Cardiac muscle cell (in vitro differentiated cells and primary cell): Measurements from ENCODE around the gene PSMD3. TPM values are rescaled to one million over a fixed set of nuclear protein-coding genes. Genes with fewer than 3 reads are reported as not detected.

Experiments used
- DNase-seq, 2 donors: peaks; one replicate each; pipeline versions ENCODE4 v3.0.0 to v3.0.0-alpha.2; 2010 to 2017; ENCODE audit warnings: low read depth in 1 of 2, low spot score in 1 of 2
- H3K27ac ChIP-seq: fragments of 200-600 bp; sonication (generic); 2 replicates; pipeline ENCODE4 v1.5.1; 2016
- H3K27me3 ChIP-seq: fragments of 200-600 bp; sonication (generic); 2 replicates; pipeline ENCODE4 v1.6.0; 2016; ENCODE audit warnings: control low read depth
- H3K36me3 ChIP-seq: fragments of 200-600 bp; sonication (generic); 2 replicates; pipeline ENCODE4 v1.5.1; 2016; ENCODE audit warnings: control low read depth
- H3K4me1 ChIP-seq: fragments of 200-600 bp; sonication (generic); 2 replicates; pipeline ENCODE4 v1.8.1; 2017; ENCODE audit warnings: low read depth, mild to moderate bottlenecking, mixed run types
- H3K4me3 ChIP-seq: fragments of 200-600 bp; sonication (generic); 2 replicates; pipeline ENCODE4 v1.5.1; 2016; ENCODE audit warnings: mild to moderate bottlenecking
- H3K9me3 ChIP-seq: fragments of 200-600 bp; sonication (generic); 2 replicates; pipeline ENCODE4 v1.5.1; 2017; ENCODE audit warnings: low read depth, mild to moderate bottlenecking, control low read depth
- CTCF ChIP-seq: IDR thresholded peaks from 2 replicates; pipeline ENCODE4 v1.5.1; 2012; ENCODE audit warnings: low read depth, mild to moderate bottlenecking, low read length
- polyA plus RNA-seq: library from polyadenylated mRNA; unstranded; fragments of >200 nt; fragmentation: Nextera tagmentation; extraction: Ambion mirVana; gene quantifications from 2 replicates; pipeline ENCODE4 v1.2.1, GENCODE V29; 2016
- total RNA-seq: library from RNA; depleted of rRNA; stranded (reverse); fragments of >200 nt; gene quantifications from 2 replicates; pipeline ENCODE4 v1.2.3, GENCODE V29; 2016

The PSMD3 gene
- total and polyA plus RNA-seq, 2 experiments from 2014 or later, result 139 to 154 TPM

DNA sequence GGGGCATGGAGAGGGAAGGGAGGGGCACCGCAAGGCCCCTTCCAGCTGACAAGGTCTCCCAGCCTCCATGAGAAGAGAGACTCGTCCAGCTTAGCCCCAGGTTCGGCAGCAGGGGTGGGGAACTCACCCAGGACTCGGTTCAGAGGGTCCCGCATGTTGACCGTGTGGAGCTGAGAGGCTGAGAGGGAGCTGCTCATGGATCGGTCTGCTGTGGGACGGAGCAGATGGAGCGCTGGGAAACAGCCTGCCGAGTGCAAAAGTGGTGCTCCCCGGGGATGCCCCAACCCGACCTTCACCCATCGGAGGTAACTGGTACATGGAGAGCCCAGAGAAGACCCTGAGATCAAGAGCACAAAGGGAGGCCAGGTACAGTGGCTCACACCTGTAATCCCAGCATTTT is 39.5 kb downstream of the PSMD3 start:
- H3K4me3 ChIP-seq, result no peak overlapping the region
- peaks cover 16% of the 10 kb centered on the region for H3K36me3 ChIP-seq
- DNase-seq, result no peak
- no peak for TF ChIP-seq CTCF
- H3K27me3 ChIP-seq, result no peaks in the 10 kb centered on the region
- no peak overlapping the region for H3K27ac ChIP-seq
- peaks cover 13% of the 10 kb centered on the region for H3K4me1 ChIP-seq
- no peaks in the 10 kb centered on the region for H3K9me3 ChIP-seq

DNA sequence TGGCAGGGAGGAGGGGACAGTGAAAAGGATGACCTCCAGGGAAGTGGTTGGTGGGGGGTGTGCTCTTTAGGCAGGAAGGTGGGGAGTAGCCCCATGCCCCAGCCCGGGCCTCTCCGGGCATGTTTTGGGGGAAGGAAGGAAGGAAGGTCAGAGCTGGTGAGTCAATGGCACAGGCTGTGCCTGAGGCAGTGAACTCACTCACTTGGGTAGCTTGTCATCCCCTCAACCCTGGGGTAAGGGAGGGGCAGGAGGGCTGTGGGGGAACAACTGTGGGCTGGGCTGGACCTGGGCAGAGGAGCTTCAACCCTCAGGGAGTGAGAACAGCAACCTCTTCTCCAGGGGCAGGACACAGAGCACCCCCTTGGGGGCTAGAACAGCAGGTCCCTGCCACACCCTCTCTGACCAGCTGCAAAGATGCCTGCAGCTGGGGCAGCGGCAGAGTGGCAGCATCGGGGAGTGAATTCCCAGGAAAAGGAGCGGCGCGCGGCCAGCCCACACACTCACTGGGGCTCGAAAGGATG is 40.9 kb downstream of the PSMD3 start:
- H3K4me1 ChIP-seq, result peaks cover 13% of the 10 kb centered on the region
- H3K36me3 ChIP-seq, result peaks cover 29% of the 10 kb centered on the region
- H3K4me3 ChIP-seq, result no peak overlapping the region
- H3K27me3 ChIP-seq, result no peaks in the 10 kb centered on the region
- no peak overlapping the region for H3K27ac ChIP-seq
- H3K9me3 ChIP-seq, result no peaks in the 10 kb centered on the region
- TF ChIP-seq CTCF, result no peak
- peak in 1 of 2 donors; percentile 59 for DNase-seq

- DNase-seq, result no peak
- no peaks in the 10 kb centered on the region for H3K27me3 ChIP-seq
- peaks cover 29% of the 10 kb centered on the region for H3K36me3 ChIP-seq
- no peak overlapping the region for H3K4me3 ChIP-seq
- TF ChIP-seq CTCF, result no peak
- no peaks in the 10 kb centered on the region for H3K9me3 ChIP-seq
- H3K4me1 ChIP-seq, result peaks cover 13% of the 10 kb centered on the region
- no peak overlapping the region for H3K27ac ChIP-seq
Measured at GRCh38 chr17:40022497-40022896, 41.9 kb downstream of the PSMD3 start.

DNA sequence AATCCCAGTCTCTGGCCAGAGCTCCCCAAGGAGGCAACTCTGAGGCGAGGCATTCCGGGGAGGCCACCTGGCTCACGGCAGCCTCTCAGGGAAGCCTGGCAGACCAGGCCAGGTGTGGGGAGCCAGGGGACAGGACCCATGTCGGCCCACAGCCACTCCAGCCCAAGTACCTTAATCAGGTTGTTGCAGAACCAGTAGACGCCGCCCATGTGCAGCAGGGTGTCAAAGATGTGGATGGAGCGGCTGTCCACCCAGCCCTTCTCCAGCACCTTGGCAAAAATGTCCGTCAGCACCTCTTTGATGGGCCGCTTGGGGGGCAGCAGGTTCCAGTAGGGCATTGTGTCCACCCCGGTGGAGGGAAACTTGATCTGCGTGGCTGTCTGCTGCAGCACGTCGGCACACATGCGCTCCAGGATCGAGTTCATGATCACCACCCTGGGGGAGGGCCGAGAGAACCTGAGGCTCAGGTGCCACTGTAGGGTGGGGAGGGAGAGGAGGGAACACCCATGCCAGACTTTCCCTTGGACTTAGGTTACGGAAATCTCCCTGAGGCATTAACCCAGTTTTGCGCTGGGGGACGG is 42.4 kb downstream of the PSMD3 start:
- Histone ChIP-seq H3K27ac (no peak overlapping the region), H3K9me3 (no peaks in the 10 kb centered on the region), H3K4me3 (no peak overlapping the region), H3K27me3 (no peaks in the 10 kb centered on the region), H3K36me3 (peaks cover 29% of the 10 kb centered on the region), H3K4me1 (peaks cover 13% of the 10 kb centered on the region)
- no peak for DNase-seq
- no peak for TF ChIP-seq CTCF

- Histone ChIP-seq H3K36me3 (peaks cover 34% of the 10 kb centered on the region), H3K4me3 (no peak overlapping the region), H3K4me1 (peaks cover 6% of the 10 kb centered on the region), H3K9me3 (no peaks in the 10 kb centered on the region), H3K27ac (no peak overlapping the region), H3K27me3 (no peaks in the 10 kb centered on the region)
- peak in 1 of 2 donors; percentile 20 for DNase-seq
- TF ChIP-seq CTCF, result no peak
Measured at GRCh38 chr17:40023590-40024292, 43.1 kb downstream of the PSMD3 start.
